Osteoblast (primary cell): Measurements from ENCODE around the gene UBE2E3. TPM values are rescaled to one million over a fixed set of nuclear protein-coding genes. Genes with fewer than 3 reads are reported as not detected.

Experiments
- DNase-seq: peaks from one replicate; pipeline ENCODE4 v3.0.0; 2011; ENCODE audit warnings: low spot score, mixed read lengths; ENCODE audit not compliant: insufficient read length; ENCODE audit errors: missing footprints
- H2AFZ ChIP-seq: 2 replicates; pipeline ENCODE4 v1.6.0; 2011; ENCODE audit warnings: mild to moderate bottlenecking, low read length
- H3K27ac ChIP-seq: 2 replicates; pipeline ENCODE4 v1.5.1; 2011; ENCODE audit warnings: mild to moderate bottlenecking, low read depth, low read length, moderate library complexity
- H3K27me3 ChIP-seq: 2 replicates; pipeline ENCODE4 v1.6.0; 2012; ENCODE audit warnings: mild to moderate bottlenecking, control low read depth, inconsistent platforms, low read length, moderate library complexity; ENCODE audit not compliant: insufficient read depth
- H3K36me3 ChIP-seq: 2 replicates; pipeline ENCODE4 v1.5.1; 2011; ENCODE audit warnings: mild to moderate bottlenecking, low read length, control low read depth, moderate library complexity; ENCODE audit not compliant: insufficient read depth
- H3K4me1 ChIP-seq: 2 replicates; pipeline ENCODE4 v1.5.1; 2011; ENCODE audit warnings: mild to moderate bottlenecking, low read length, control low read depth, moderate library complexity; ENCODE audit not compliant: insufficient read depth
- H3K4me2 ChIP-seq: 2 replicates; pipeline ENCODE4 v1.6.0; 2011; ENCODE audit warnings: mild to moderate bottlenecking, low read length; ENCODE audit not compliant: insufficient read depth
- H3K4me3 ChIP-seq: fragments of 200-600 bp; sonication (generic); 3 replicates; pipeline ENCODE4 v1.5.1; 2012; ENCODE audit warnings: mild to moderate bottlenecking, low read length, inconsistent platforms; ENCODE audit not compliant: insufficient read depth
- H3K79me2 ChIP-seq: 2 replicates; pipeline ENCODE4 v1.6.0; 2012; ENCODE audit warnings: mild to moderate bottlenecking, low read length, control low read depth, inconsistent platforms; ENCODE audit not compliant: insufficient read depth
- H3K9me3 ChIP-seq: 2 replicates; pipeline ENCODE4 v1.5.1; 2011; ENCODE audit warnings: low read depth, low read length, control low read depth
- H4K20me1 ChIP-seq: 2 replicates; pipeline ENCODE4 v1.6.0; 2012; ENCODE audit warnings: mild to moderate bottlenecking, low read length, control low read depth; ENCODE audit not compliant: insufficient read depth
- total RNA-seq: library from RNA; depleted of rRNA; stranded (reverse); fragments of >200 nt; gene quantifications from 2 replicates; pipeline ENCODE4 v1.2.3, GENCODE V29; 2012
- TF ChIP-seq, protein P1 (sequence below): IDR thresholded peaks from 2 replicates; pipeline ENCODE4 v1.5.1; 2011; ENCODE audit warnings: mild to moderate bottlenecking, low read depth, low read length, moderate library complexity; ENCODE audit errors: extremely low read depth

Gene UBE2E3
- total RNA-seq, 1 donor: 58.3 TPM

GRCh38 chr2:181005326-181005655, 24.9 kb downstream of the UBE2E3 start:
- Histone ChIP-seq H4K20me1 (peaks cover 26% of the 10 kb centered on the region), H3K9me3 (no peaks in the 10 kb centered on the region), H3K79me2 (peaks cover 98% of the 10 kb centered on the region), H3K27ac (no peak overlapping the region), H2AFZ (no peak overlapping the region), H3K4me3 (no peak overlapping the region), H3K4me2 (no peak overlapping the region), H3K4me1 (no peaks in the 10 kb centered on the region), H3K36me3 (no peaks in the 10 kb centered on the region), H3K27me3 (no peaks in the 10 kb centered on the region)
- TF ChIP-seq, protein P1, sequence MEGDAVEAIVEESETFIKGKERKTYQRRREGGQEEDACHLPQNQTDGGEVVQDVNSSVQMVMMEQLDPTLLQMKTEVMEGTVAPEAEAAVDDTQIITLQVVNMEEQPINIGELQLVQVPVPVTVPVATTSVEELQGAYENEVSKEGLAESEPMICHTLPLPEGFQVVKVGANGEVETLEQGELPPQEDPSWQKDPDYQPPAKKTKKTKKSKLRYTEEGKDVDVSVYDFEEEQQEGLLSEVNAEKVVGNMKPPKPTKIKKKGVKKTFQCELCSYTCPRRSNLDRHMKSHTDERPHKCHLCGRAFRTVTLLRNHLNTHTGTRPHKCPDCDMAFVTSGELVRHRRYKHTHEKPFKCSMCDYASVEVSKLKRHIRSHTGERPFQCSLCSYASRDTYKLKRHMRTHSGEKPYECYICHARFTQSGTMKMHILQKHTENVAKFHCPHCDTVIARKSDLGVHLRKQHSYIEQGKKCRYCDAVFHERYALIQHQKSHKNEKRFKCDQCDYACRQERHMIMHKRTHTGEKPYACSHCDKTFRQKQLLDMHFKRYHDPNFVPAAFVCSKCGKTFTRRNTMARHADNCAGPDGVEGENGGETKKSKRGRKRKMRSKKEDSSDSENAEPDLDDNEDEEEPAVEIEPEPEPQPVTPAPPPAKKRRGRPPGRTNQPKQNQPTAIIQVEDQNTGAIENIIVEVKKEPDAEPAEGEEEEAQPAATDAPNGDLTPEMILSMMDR: no peak
- DNase-seq: no peak

GRCh38 chr2:181005809-181006208, 25.4 kb downstream of the UBE2E3 start:
- Histone ChIP-seq H3K36me3 (no peaks in the 10 kb centered on the region), H3K4me1 (no peaks in the 10 kb centered on the region), H3K27me3 (no peaks in the 10 kb centered on the region), H4K20me1 (peaks cover 28% of the 10 kb centered on the region), H2AFZ (no peak overlapping the region), H3K79me2 (peaks cover 99% of the 10 kb centered on the region), H3K4me3 (no peak overlapping the region), H3K27ac (no peak overlapping the region), H3K4me2 (no peak overlapping the region), H3K9me3 (no peaks in the 10 kb centered on the region)
- DNase-seq: no peak
- TF ChIP-seq, protein P1: no peak

- Histone ChIP-seq H4K20me1 (peaks cover 28% of the 10 kb centered on the region), H3K4me3 (no peak overlapping the region), H3K36me3 (no peaks in the 10 kb centered on the region), H3K27ac (no peak overlapping the region), H3K4me1 (no peaks in the 10 kb centered on the region), H3K4me2 (no peak overlapping the region), H3K79me2 (peaks cover 99% of the 10 kb centered on the region), H2AFZ (no peak overlapping the region), H3K9me3 (no peaks in the 10 kb centered on the region), H3K27me3 (no peaks in the 10 kb centered on the region)
- no peak for DNase-seq
- TF ChIP-seq, protein P1: no peak
These were observed 26.9 kb downstream of the UBE2E3 start for GRCh38 chr2:181007086-181007837.

- no peak overlapping the region for H2AFZ ChIP-seq
These were observed 28.0 kb downstream of the UBE2E3 start for GRCh38 chr2:181008407-181008806.

More at GRCh38 chr2:181008407-181008806, 28.0 kb downstream of the UBE2E3 start:
- no peaks in the 10 kb centered on the region for H3K9me3 ChIP-seq
- H3K4me2 ChIP-seq: no peak overlapping the region
- no peak overlapping the region for H3K4me3 ChIP-seq
- no peaks in the 10 kb centered on the region for H3K36me3 ChIP-seq
- no peaks in the 10 kb centered on the region for H3K4me1 ChIP-seq
- H3K27ac ChIP-seq: no peak overlapping the region
- no peak for DNase-seq
- H3K79me2 ChIP-seq: peaks cover 99% of the 10 kb centered on the region
- H4K20me1 ChIP-seq: peaks cover 33% of the 10 kb centered on the region
- TF ChIP-seq, protein P1: no peak
- H3K27me3 ChIP-seq: no peaks in the 10 kb centered on the region
